ENCODE data around the gene TNPO3. TPM values are rescaled to one million over a fixed set of nuclear protein-coding genes. Genes with fewer than 3 reads are reported as not detected.
A peak's percentile ranks its signal among the peaks of the same experiment; 100 is the strongest.

TNPO3 gene
- total RNA-seq, 1 experiment from 2014 or later, result 58.5 TPM

DNA sequence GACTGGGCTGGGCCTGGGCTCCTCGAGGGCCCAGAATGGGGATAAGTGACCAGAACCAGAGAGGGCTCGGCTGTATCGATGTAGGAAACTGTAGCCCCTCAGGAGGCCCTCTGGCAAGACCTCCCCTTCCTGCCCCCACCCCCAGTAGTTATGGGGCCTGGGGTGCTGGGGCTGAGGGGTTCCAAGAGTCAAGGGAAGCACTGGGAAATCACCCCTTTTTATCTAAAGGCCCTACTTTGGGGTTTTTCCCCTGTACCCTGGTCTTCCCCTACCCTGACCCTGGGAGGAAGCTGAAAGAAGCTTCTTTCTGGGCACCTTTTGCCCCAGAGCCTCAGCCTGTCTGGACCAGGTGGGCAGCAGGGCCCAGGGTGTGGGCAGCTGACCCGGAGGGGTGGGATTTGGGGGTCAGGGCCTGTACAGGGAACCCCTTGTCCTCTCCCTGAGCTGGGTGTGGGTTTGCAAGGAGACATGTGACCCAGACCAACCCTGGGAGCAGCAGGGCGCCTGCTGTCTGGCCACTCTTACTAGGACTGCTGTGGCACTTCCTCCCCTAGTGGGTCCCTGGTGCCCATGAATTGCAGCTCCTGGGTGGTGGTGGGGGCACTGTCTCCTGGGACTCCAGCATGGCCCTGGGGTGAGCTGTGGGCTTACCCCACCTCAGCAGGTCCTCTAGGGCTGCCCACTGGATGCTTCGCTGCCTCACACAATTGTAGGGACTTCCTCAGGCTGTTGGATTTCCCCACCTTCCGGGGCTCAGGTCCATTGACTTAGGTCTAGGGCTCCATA lies 115.6 kb downstream of the TNPO3 start:
- Histone ChIP-seq H3K9me3 (ENCODE audit: control insufficient read depth in 1 of 2, insufficient read depth in 1 of 2, low read depth in 1 of 2, low read length in 2 of 2) (no peaks in the 10 kb centered on the region), H3K36me3 (ENCODE audit: control insufficient read depth in 1 of 2, insufficient read depth in 2 of 2, low read length in 2 of 2) (no peaks in the 10 kb centered on the region), H3K4me3 (replicated peaks in 1 of 2; ENCODE audit: low read depth in 1 of 2, low read length in 2 of 2) (peak overlapping the region; percentile 19 to 84; a peak in 2 of 4 replicates), H3K79me2 (ENCODE audit: insufficient read depth, low read length) (no peaks in the 10 kb centered on the region), H3K27ac (ENCODE audit: low read depth, low read length) (no peak overlapping the region), H2AFZ (ENCODE audit: low read depth, low read length, poor library complexity, severe bottlenecking) (no peak overlapping the region), H4K20me1 (ENCODE audit: insufficient read depth) (no peaks in the 10 kb centered on the region), H3K9me2 (ENCODE audit: insufficient read depth) (no peaks in the 10 kb centered on the region), H3K9ac (ENCODE audit: low read length) (no peak overlapping the region), H3K4me2 (ENCODE audit: low read length) (peak overlapping the region; percentile 99), H3K27me3 (ENCODE audit: insufficient read depth, low read length) (no peaks in the 10 kb centered on the region), H3K4me1 (ENCODE audit: control insufficient read depth in 1 of 2, insufficient read depth in 2 of 2, low read length in 2 of 2) (peaks cover 10 to 22% of the 10 kb centered on the region in 2 experiments; a peak in 3 of 4 replicates)
- no TSS peak for BruUV-seq (replicated peaks)
- TF ChIP-seq, protein P1, sequence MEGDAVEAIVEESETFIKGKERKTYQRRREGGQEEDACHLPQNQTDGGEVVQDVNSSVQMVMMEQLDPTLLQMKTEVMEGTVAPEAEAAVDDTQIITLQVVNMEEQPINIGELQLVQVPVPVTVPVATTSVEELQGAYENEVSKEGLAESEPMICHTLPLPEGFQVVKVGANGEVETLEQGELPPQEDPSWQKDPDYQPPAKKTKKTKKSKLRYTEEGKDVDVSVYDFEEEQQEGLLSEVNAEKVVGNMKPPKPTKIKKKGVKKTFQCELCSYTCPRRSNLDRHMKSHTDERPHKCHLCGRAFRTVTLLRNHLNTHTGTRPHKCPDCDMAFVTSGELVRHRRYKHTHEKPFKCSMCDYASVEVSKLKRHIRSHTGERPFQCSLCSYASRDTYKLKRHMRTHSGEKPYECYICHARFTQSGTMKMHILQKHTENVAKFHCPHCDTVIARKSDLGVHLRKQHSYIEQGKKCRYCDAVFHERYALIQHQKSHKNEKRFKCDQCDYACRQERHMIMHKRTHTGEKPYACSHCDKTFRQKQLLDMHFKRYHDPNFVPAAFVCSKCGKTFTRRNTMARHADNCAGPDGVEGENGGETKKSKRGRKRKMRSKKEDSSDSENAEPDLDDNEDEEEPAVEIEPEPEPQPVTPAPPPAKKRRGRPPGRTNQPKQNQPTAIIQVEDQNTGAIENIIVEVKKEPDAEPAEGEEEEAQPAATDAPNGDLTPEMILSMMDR (IDR thresholded peaks at IDR 0.05 in 2 of 3, conservative IDR thresholded peaks at IDR 0.05 in 1 of 3; ENCODE audit: borderline replicate concordance in 1 of 3, insufficient read depth in 1 of 3, low read depth in 2 of 3, low read length in 2 of 3), result no peak
- TF ChIP-seq CEBPB (IDR thresholded peaks at IDR 0.05; ENCODE audit: low read depth), result no peak
- TF ChIP-seq POLR2A (IDR thresholded peaks at IDR 0.05; ENCODE audit: borderline replicate concordance, extremely low read depth, insufficient read depth, insufficient read length), result no peak
- no peak for TF ChIP-seq YY1 (IDR thresholded peaks at IDR 0.05; ENCODE audit: extremely low read depth, insufficient replicate concordance, low read depth, low read length)
- no peak for TF ChIP-seq EZH2 (IDR thresholded peaks at IDR 0.05)
- TF ChIP-seq SIN3A (IDR thresholded peaks at IDR 0.05; ENCODE audit: low read depth), result no peak
- no peak for TF ChIP-seq EGR1 (IDR thresholded peaks at IDR 0.05; ENCODE audit: low read depth)
- TF ChIP-seq TCF7L2 (IDR thresholded peaks at IDR 0.05; ENCODE audit: borderline replicate concordance, extremely low read depth, insufficient read depth, insufficient read length), result no peak
- TF ChIP-seq, protein P2, sequence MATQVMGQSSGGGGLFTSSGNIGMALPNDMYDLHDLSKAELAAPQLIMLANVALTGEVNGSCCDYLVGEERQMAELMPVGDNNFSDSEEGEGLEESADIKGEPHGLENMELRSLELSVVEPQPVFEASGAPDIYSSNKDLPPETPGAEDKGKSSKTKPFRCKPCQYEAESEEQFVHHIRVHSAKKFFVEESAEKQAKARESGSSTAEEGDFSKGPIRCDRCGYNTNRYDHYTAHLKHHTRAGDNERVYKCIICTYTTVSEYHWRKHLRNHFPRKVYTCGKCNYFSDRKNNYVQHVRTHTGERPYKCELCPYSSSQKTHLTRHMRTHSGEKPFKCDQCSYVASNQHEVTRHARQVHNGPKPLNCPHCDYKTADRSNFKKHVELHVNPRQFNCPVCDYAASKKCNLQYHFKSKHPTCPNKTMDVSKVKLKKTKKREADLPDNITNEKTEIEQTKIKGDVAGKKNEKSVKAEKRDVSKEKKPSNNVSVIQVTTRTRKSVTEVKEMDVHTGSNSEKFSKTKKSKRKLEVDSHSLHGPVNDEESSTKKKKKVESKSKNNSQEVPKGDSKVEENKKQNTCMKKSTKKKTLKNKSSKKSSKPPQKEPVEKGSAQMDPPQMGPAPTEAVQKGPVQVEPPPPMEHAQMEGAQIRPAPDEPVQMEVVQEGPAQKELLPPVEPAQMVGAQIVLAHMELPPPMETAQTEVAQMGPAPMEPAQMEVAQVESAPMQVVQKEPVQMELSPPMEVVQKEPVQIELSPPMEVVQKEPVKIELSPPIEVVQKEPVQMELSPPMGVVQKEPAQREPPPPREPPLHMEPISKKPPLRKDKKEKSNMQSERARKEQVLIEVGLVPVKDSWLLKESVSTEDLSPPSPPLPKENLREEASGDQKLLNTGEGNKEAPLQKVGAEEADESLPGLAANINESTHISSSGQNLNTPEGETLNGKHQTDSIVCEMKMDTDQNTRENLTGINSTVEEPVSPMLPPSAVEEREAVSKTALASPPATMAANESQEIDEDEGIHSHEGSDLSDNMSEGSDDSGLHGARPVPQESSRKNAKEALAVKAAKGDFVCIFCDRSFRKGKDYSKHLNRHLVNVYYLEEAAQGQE (IDR thresholded peaks at IDR 0.05; ENCODE audit: low read depth), result no peak
- no peak for TF ChIP-seq SP1 (IDR thresholded peaks at IDR 0.05; ENCODE audit: low read depth)
- CTCF ChIA-PET, result no interaction called here
- no peak for DNase-seq (ENCODE audit: low read depth, low spot score)
- no peak for ATAC-seq
- intact Hi-C loops (cut with micrococcal nuclease), result no loop called here
- RAD21 ChIA-PET (ENCODE audit: low non-redundant PET in 1 of 2, low total read pairs in 2 of 2, uncharacterized antibody in 2 of 2, unreplicated experiment in 2 of 2), result no interaction called here
- POLR2A ChIA-PET, result no interaction called here
